CD4-positive, CD25-positive, alpha-beta regulatory T cell (primary cell): Measurements from ENCODE around the gene SLF2. TPM values are rescaled to one million over a fixed set of nuclear protein-coding genes. Genes with fewer than 3 reads are reported as not detected.
"Not testable (repeated sequence)": the region's sequence is repeated elsewhere in the genome, so short reads cannot be mapped to it uniquely, and the experiment has no call there.

Experiments
- ATAC-seq, 2 donors: fragments of 150-1000 bp; cut with Tn5 transposase; one replicate each; pipeline ENCODE4 v1.10.0; 2021; ENCODE audit warnings: low read depth in 2 of 2, moderate number of reproducible peaks in 2 of 2, moderate library complexity in 1 of 2
- DNase-seq, 3 donors: peaks; one replicate each; pipeline versions ENCODE4 v3.0.0 to v3.0.0-alpha.2; 2012 to 2022; ENCODE audit warnings: mixed read lengths in 1 of 3
- H3K27ac ChIP-seq: one replicate; pipeline ENCODE4 v1.7.0; 2013; ENCODE audit warnings: mild to moderate bottlenecking, low read length; ENCODE audit not compliant: insufficient read depth, poor library complexity, severe bottlenecking
- H3K27me3 ChIP-seq: one replicate; pipeline ENCODE4 v1.7.0; 2013; ENCODE audit warnings: low read length; ENCODE audit not compliant: control insufficient read depth, insufficient read depth
- H3K36me3 ChIP-seq: one replicate; pipeline ENCODE4 v1.7.0; 2013; ENCODE audit warnings: mild to moderate bottlenecking, low read length, moderate library complexity; ENCODE audit not compliant: control insufficient read depth, insufficient read depth
- H3K4me1 ChIP-seq: 2 replicates; pipeline ENCODE4 v1.7.0; 2013; ENCODE audit warnings: mild to moderate bottlenecking, low read length; ENCODE audit not compliant: insufficient read depth, control insufficient read depth, poor library complexity, severe bottlenecking
- H3K4me3 ChIP-seq: one replicate; pipeline ENCODE4 v1.7.0; 2013; ENCODE audit warnings: low read depth, mild to moderate bottlenecking, low read length, moderate library complexity
- H3K9me3 ChIP-seq, 2 experiments: 1 replicate in 1 of 2; 2 replicates in 1 of 2; pipeline ENCODE4 v1.7.0; 2013; ENCODE audit warnings: low read length in 2 of 2, mild to moderate bottlenecking in 1 of 2, moderate library complexity in 1 of 2; ENCODE audit not compliant: control insufficient read depth in 2 of 2
- H3K27ac Mint-ChIP-seq, 3 donors: one replicate each; pipeline ENCODE4 v1.8.0; 2020 to 2022; ENCODE audit warnings: mild to moderate bottlenecking in 3 of 3, mixed read lengths in 3 of 3, moderate library complexity in 2 of 3
- H3K27me3 Mint-ChIP-seq: one replicate; pipeline ENCODE4 v1.8.0; 2022; ENCODE audit warnings: mild to moderate bottlenecking, mixed read lengths
- H3K36me3 Mint-ChIP-seq: one replicate; pipeline ENCODE4 v1.8.0; 2020; ENCODE audit warnings: mixed read lengths
- H3K4me1 Mint-ChIP-seq, 4 donors: one replicate each; pipeline ENCODE4 v1.8.0; 2020 to 2022; ENCODE audit warnings: mixed read lengths in 4 of 4, mild to moderate bottlenecking in 1 of 4
- H3K4me3 Mint-ChIP-seq, 4 donors: one replicate each; pipeline ENCODE4 v1.8.0; 2020 to 2022; ENCODE audit warnings: mild to moderate bottlenecking in 4 of 4, mixed read lengths in 4 of 4, moderate library complexity in 3 of 4
- H3K9me3 Mint-ChIP-seq, 7 donors: one replicate each; pipeline ENCODE4 v1.8.0; 2020 to 2022; ENCODE audit warnings: mixed read lengths in 7 of 7, mild to moderate bottlenecking in 3 of 7, moderate library complexity in 2 of 7
- polyA plus RNA-seq, 4 donors: library from polyadenylated mRNA; unstranded; fragments of 300-500 nt; fragmentation: Illumina TruSeq; gene quantifications; one replicate each; pipeline ENCODE4 v1.2.3, GENCODE V29; 2021
- total RNA-seq: library from RNA; stranded (reverse); gene quantifications from one replicate; pipeline ENCODE4 v1.2.3, GENCODE V29; 2022

Gene SLF2
- total and polyA plus RNA-seq, 5 donors from 2014 or later: 10.3 to 23.2 (median 10.6) TPM

GRCh38 chr10:100883312-100883821 is 29.4 kb upstream of the SLF2 start:
- no peaks in the 10 kb centered on the region for H3K9me3 ChIP-seq
- Mint-ChIP-seq H3K9me3 (no peaks in the 10 kb centered on the region), H3K4me3 (no peak overlapping the region), H3K27me3 (peaks cover 24% of the 10 kb centered on the region), H3K27ac (no peak overlapping the region), H3K36me3 (no peaks in the 10 kb centered on the region), H3K4me1 (no peaks in the 10 kb centered on the region)
- no peak for DNase-seq
- H3K27ac ChIP-seq: no peak overlapping the region
- no peaks in the 10 kb centered on the region for H3K27me3 ChIP-seq
- no peak for ATAC-seq
- H3K4me3 ChIP-seq: no peak overlapping the region
- H3K36me3 ChIP-seq: no peaks in the 10 kb centered on the region
- H3K4me1 ChIP-seq: no peaks in the 10 kb centered on the region

- H3K4me3 Mint-ChIP-seq, H3K4me3 ChIP-seq, H3K9me3 Mint-ChIP-seq, H3K9me3 ChIP-seq, H3K27ac Mint-ChIP-seq, ATAC-seq, H3K4me1 Mint-ChIP-seq, H3K36me3 Mint-ChIP-seq, H3K36me3 ChIP-seq, H3K27me3 ChIP-seq, DNase-seq, H3K4me1 ChIP-seq, H3K27ac ChIP-seq: not testable (repeated sequence)
- H3K27me3 Mint-ChIP-seq: peaks cover 41% of the 10 kb centered on the region
Observed at GRCh38 chr10:100885611-100886010, 27.2 kb upstream of the SLF2 start.

- peaks cover 2% of the 10 kb centered on the region for H3K27me3 ChIP-seq
- peaks cover 45% of the 10 kb centered on the region for H3K27me3 Mint-ChIP-seq
Observed at GRCh38 chr10:100886091-100886490, 26.7 kb upstream of the SLF2 start.

GRCh38 chr10:100886521-100886920 is 26.2 kb upstream of the SLF2 start:
- Histone ChIP-seq H3K27me3 (peaks cover 2% of the 10 kb centered on the region), H3K27ac (no peak overlapping the region), H3K4me1 (no peaks in the 10 kb centered on the region), H3K36me3 (no peaks in the 10 kb centered on the region), H3K4me3 (no peak overlapping the region), H3K9me3 (no peaks in the 10 kb centered on the region)
- no peak overlapping the region for H3K27ac Mint-ChIP-seq
- peaks cover 47% of the 10 kb centered on the region for H3K27me3 Mint-ChIP-seq
- DNase-seq (no peak), ATAC-seq (no peak)
- H3K4me1 Mint-ChIP-seq: no peaks in the 10 kb centered on the region
- H3K36me3 Mint-ChIP-seq: no peaks in the 10 kb centered on the region
- H3K4me3 Mint-ChIP-seq: no peak overlapping the region
- no peaks in the 10 kb centered on the region for H3K9me3 Mint-ChIP-seq

More at GRCh38 chr10:100886091-100886490, 26.7 kb upstream of the SLF2 start:
- Histone ChIP-seq H3K9me3 (no peaks in the 10 kb centered on the region), H3K4me3 (no peak overlapping the region), H3K36me3 (no peaks in the 10 kb centered on the region), H3K4me1 (no peaks in the 10 kb centered on the region), H3K27ac (no peak overlapping the region)
- Mint-ChIP-seq H3K27ac (no peak overlapping the region), H3K9me3 (no peaks in the 10 kb centered on the region), H3K36me3 (no peaks in the 10 kb centered on the region), H3K4me1 (no peaks in the 10 kb centered on the region), H3K4me3 (no peak overlapping the region)
- ATAC-seq (no peak), DNase-seq (no peak)

DNA sequence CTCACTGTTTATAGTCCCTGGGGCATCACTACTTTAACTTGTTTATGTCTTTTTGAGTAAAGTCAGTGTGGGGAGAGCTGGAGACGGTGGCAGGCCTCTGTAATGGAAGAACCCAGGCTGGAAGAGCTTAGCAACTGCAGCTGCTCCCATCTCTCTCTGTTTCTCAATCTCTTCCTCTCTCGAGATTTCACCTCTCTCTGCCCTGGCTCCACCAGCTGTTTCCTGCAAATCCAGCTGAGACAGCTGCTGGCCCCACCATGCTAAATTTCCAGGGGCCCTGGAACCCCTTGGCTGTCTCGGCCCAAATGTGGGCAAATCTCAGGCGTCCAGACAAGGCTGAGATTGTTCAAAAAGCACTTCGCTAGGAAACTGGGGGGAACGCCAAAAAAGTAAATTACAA is 25.8 kb upstream of the SLF2 start:
- Mint-ChIP-seq H3K27ac (no peak overlapping the region), H3K36me3 (no peaks in the 10 kb centered on the region), H3K4me1 (no peaks in the 10 kb centered on the region), H3K4me3 (no peak overlapping the region), H3K27me3 (peaks cover 51% of the 10 kb centered on the region), H3K9me3 (no peaks in the 10 kb centered on the region)
- no peak overlapping the region for H3K4me3 ChIP-seq
- H3K27ac ChIP-seq: no peak overlapping the region
- H3K36me3 ChIP-seq: no peaks in the 10 kb centered on the region
- no peaks in the 10 kb centered on the region for H3K4me1 ChIP-seq
- peaks cover 2% of the 10 kb centered on the region for H3K27me3 ChIP-seq
- no peak for DNase-seq
- no peak for ATAC-seq
- no peaks in the 10 kb centered on the region for H3K9me3 ChIP-seq

DNA sequence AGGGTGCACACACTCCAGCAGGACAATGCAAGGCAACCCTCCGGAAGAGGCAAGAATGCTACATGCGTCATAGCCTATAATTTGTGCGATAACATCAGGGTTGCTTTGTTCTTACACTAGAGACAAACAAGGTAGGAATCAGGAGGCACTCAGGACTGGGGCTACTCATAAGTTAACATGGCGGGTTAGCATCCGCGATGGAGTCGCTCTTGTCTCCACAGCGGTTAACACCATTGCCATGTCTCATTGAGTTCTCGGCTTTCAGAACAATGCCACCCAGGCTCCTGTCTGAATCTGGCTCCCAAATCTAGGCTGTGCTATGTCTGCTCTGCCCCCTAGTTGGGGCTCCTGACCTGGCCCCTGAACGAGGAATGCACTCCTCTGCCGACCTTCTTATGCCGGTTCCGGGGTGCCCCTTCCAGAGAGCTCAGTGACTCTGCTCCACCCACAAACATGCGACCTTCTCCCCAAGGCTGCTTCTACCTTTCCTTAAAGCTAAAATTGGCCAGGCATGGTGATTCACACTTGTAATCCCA is 24.9 kb upstream of the SLF2 start:
- H3K27ac Mint-ChIP-seq: no peak overlapping the region
- H3K27me3 Mint-ChIP-seq: peaks cover 55% of the 10 kb centered on the region
- peaks cover 2% of the 10 kb centered on the region for H3K27me3 ChIP-seq
- DNase-seq: no peak
- H3K36me3 ChIP-seq: no peaks in the 10 kb centered on the region
- no peaks in the 10 kb centered on the region for H3K36me3 Mint-ChIP-seq
- no peak overlapping the region for H3K27ac ChIP-seq
- H3K9me3 Mint-ChIP-seq: no peaks in the 10 kb centered on the region
- no peak overlapping the region for H3K4me3 Mint-ChIP-seq
- H3K4me1 Mint-ChIP-seq: no peaks in the 10 kb centered on the region
- no peaks in the 10 kb centered on the region for H3K4me1 ChIP-seq
- no peak for ATAC-seq
- H3K4me3 ChIP-seq: no peak overlapping the region
- H3K9me3 ChIP-seq: no peaks in the 10 kb centered on the region

DNA sequence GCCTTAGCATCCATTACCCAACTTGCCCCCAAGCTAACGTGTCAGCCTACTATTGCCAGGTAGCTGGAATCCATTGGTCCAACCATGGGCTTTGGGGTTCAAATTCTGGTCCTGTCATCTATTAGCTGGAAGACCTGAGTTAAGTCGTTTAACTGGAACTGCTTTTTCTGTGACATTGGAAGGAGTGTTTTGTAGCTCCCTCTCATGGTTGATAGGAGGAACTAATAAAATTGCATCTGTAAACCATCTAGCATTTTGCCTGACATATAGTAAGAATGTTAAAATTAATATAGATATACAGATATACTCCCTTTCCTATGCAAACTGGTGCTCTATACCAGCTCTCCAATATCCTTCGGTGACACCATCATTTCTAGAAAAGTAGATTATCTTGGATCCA is 23.8 kb upstream of the SLF2 start:
- Histone ChIP-seq H3K36me3 (no peaks in the 10 kb centered on the region), H3K27ac (no peak overlapping the region), H3K4me3 (no peak overlapping the region), H3K9me3 (no peaks in the 10 kb centered on the region), H3K27me3 (peaks cover 2% of the 10 kb centered on the region), H3K4me1 (no peaks in the 10 kb centered on the region)
- no peaks in the 10 kb centered on the region for H3K4me1 Mint-ChIP-seq
- ATAC-seq (no peak), DNase-seq (peak in 1 of 3 donors; percentile 9)
- peaks cover 60% of the 10 kb centered on the region for H3K27me3 Mint-ChIP-seq
- no peaks in the 10 kb centered on the region for H3K9me3 Mint-ChIP-seq
- H3K27ac Mint-ChIP-seq: no peak overlapping the region
- no peaks in the 10 kb centered on the region for H3K36me3 Mint-ChIP-seq
- no peak overlapping the region for H3K4me3 Mint-ChIP-seq

DNA sequence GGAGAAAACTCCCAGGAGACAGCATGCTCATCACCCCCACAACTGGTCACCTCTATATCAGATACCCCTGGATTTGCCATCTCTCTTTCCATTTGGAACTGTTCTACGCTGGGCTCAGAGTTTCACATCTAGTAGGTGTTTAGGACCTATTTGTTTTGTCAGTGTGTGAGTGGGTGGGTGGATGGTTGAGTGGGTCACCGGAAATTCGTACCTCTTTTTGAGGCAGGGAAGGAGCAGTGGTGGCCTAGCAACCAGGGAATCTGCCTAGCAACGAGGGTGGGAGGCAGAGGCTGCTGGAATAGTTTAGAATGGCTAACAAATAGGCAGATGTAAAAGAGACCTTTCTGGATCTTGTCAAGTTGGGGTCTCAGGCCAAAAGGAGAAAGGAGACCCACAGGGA is 23.2 kb upstream of the SLF2 start:
- no peaks in the 10 kb centered on the region for H3K36me3 ChIP-seq
- Mint-ChIP-seq H3K4me1 (no peaks in the 10 kb centered on the region), H3K36me3 (no peaks in the 10 kb centered on the region), H3K9me3 (no peaks in the 10 kb centered on the region), H3K4me3 (no peak overlapping the region), H3K27ac (no peak overlapping the region), H3K27me3 (peaks cover 66% of the 10 kb centered on the region)
- no peak overlapping the region for H3K4me3 ChIP-seq
- H3K27ac ChIP-seq: no peak overlapping the region
- DNase-seq (no peak), ATAC-seq (no peak)
- H3K27me3 ChIP-seq: peaks cover 2% of the 10 kb centered on the region
- no peaks in the 10 kb centered on the region for H3K4me1 ChIP-seq
- H3K9me3 ChIP-seq: no peaks in the 10 kb centered on the region
